ENCODE measurements around the gene S100A7A. TPM values are rescaled to one million over a fixed set of nuclear protein-coding genes. Genes with fewer than 3 reads are reported as not detected.

Gene S100A7A
- total and polyA plus RNA-seq, 2 of the 8 experiments (the other 6 are each of a cell fraction or from before 2014, with no cell fraction given) = not detected

GRCh38 chr1:153389973-153390879, 26.1 kb upstream of the S100A7A start (continued):
- no peak for TF ChIP-seq BRCA1 (IDR thresholded peaks at IDR 0.05; ENCODE audit: low read depth, low read length)
- no peak for TF ChIP-seq EGR1 (IDR thresholded peaks at IDR 0.05; ENCODE audit: borderline replicate concordance, low read depth, low read length)
